RPMI7951 (cell line): ENCODE results near the gene ACTRT3. TPM values are rescaled to one million over a fixed set of nuclear protein-coding genes. Genes with fewer than 3 reads are reported as not detected.

Experiments
- total RNA-seq: library from RNA; depleted of rRNA; stranded (reverse); fragments of >200 nt; shearing (Covaris generic); gene quantifications from 2 replicates; pipeline ENCODE4 v1.2.3, GENCODE V29; 2014; rRNA removed

The ACTRT3 gene
- total RNA-seq, 1 experiment from 2014 or later = 1.3 TPM

Other genes with a start within 250 kb of the ACTRT3 start
- 12.3 and 13.3 TPM in 2 replicates for gene MECOM, start 105.8 kb downstream of the ACTRT3 start, total RNA-seq
- gene TERC, start 4.5 kb downstream of the ACTRT3 start, total RNA-seq = 45.8 and 88.5 TPM in 2 replicates
- 23.8 and 27.0 TPM in 2 replicates for gene MYNN, start 3.8 kb upstream of the ACTRT3 start, total RNA-seq
- gene LRRIQ4, start 43.3 kb upstream of the ACTRT3 start, total RNA-seq = not detected in 2 replicates
- gene LRRC34, start 43.3 kb upstream of the ACTRT3 start, total RNA-seq = 8.5 and 9.4 TPM in 2 replicates
- not detected in 2 replicates for gene LRRC31, start 100.4 kb upstream of the ACTRT3 start, total RNA-seq
- gene SAMD7, start 142.0 kb upstream of the ACTRT3 start, total RNA-seq = not detected in 2 replicates
- gene SEC62, start 197.2 kb upstream of the ACTRT3 start, total RNA-seq = 21.3 and 25.8 TPM in 2 replicates